PC-3 (cell line): ENCODE data around the gene HYAL4. TPM values are rescaled to one million over a fixed set of nuclear protein-coding genes. Genes with fewer than 3 reads are reported as not detected.

Experiments used
- ATAC-seq: fragments of 200-7000 bp; cut with Tn5 transposase; 2 replicates; pipeline ENCODE4 v1.9.1; 2020; ENCODE audit warnings: mild to moderate bottlenecking, moderate library complexity
- BruUV-seq: library from RNA; stranded (reverse); fragments of 400-500 nt; replicated peaks from 2 replicates; lab custom pipeline; 2021; lab: Mats Ljungman, UMichigan
- CTCF ChIA-PET: fragments of 300-600 bp; sonication (Branson Sonifier 250); formaldehyde crosslinking; loops from one replicate; lab custom pipeline; 2022; ENCODE audit warnings: antibody characterized with exemption; lab: Charles Lee
- POLR2A ChIA-PET: fragments of 300-600 bp; sonication (Branson Sonifier 250); formaldehyde crosslinking; loops from one replicate; lab custom pipeline; 2022; ENCODE audit warnings: antibody characterized with exemption; ENCODE audit not compliant: unreplicated experiment; lab: Charles Lee
- DNase-seq: peaks from one replicate; pipeline ENCODE4 v3.0.0-alpha.2; 2015
- H2AFZ ChIP-seq: fragments of 300-600 bp; sonication (generic); 2 replicates; pipeline ENCODE4 v1.6.0; 2016; ENCODE audit warnings: antibody characterized with exemption, low read length
- H3F3A ChIP-seq: fragments of 300-600 bp; sonication (generic); one replicate; pipeline ENCODE4 v1.6.0; 2017; ENCODE audit warnings: antibody characterized with exemption, low read length, control low read depth, mild to moderate bottlenecking; ENCODE audit not compliant: unreplicated experiment
- H3K27ac ChIP-seq: fragments of 300-600 bp; sonication (generic); 2 replicates; pipeline ENCODE4 v1.5.1; 2016; ENCODE audit warnings: mild to moderate bottlenecking, low read length
- H3K27me3 ChIP-seq: fragments of 300-600 bp; sonication (generic); 2 replicates; pipeline ENCODE4 v1.6.1; 2016; ENCODE audit warnings: low read length, mixed read lengths
- H3K36me3 ChIP-seq: fragments of 300-600 bp; sonication (generic); 2 replicates; pipeline ENCODE4 v1.6.1; 2016; ENCODE audit warnings: low read depth, mixed run types, low read length, mixed read lengths
- H3K4me1 ChIP-seq: fragments of 300-600 bp; sonication (generic); 2 replicates; pipeline ENCODE4 v1.5.1; 2016; ENCODE audit warnings: low read length; ENCODE audit not compliant: insufficient read depth
- H3K4me2 ChIP-seq: fragments of 300-600 bp; sonication (generic); 2 replicates; pipeline ENCODE4 v1.6.0; 2016; ENCODE audit warnings: low read length
- H3K4me3 ChIP-seq: fragments of 300-600 bp; sonication (generic); 2 replicates; pipeline ENCODE4 v1.5.1; 2016; ENCODE audit warnings: mild to moderate bottlenecking, low read length, mixed read lengths
- H3K79me2 ChIP-seq: fragments of 300-600 bp; sonication (generic); 2 replicates; pipeline ENCODE4 v1.6.1; 2017; ENCODE audit warnings: low read length, mixed read lengths
- H3K9ac ChIP-seq: fragments of 300-600 bp; sonication (generic); 2 replicates; pipeline ENCODE4 v1.6.0; 2016; ENCODE audit warnings: mild to moderate bottlenecking, low read length
- H3K9me2 ChIP-seq: fragments of 300-600 bp; sonication (generic); replicated peaks from 2 replicates; pipeline ENCODE4 v1.6.1; 2016; ENCODE audit warnings: mixed run types, low read length, mixed read lengths
- H3K9me3 ChIP-seq: fragments of 300-600 bp; sonication (generic); 2 replicates; pipeline ENCODE4 v1.6.1; 2016; ENCODE audit warnings: low read length, mixed read lengths
- H4K20me1 ChIP-seq: fragments of 300-600 bp; sonication (generic); 2 replicates; pipeline ENCODE4 v1.6.1; 2016; ENCODE audit warnings: low read length, mixed read lengths
- CTCF ChIP-seq: fragments of 300-600 bp; sonication (generic); conservative IDR thresholded peaks from 2 replicates; pipeline ENCODE4 v1.5.1; 2017; ENCODE audit warnings: antibody characterized with exemption, low read depth, mild to moderate bottlenecking, low read length
- EZH2 ChIP-seq: fragments of 300-600 bp; sonication (generic); IDR thresholded peaks from one replicate; pipeline ENCODE4 v1.6.1; 2017; ENCODE audit warnings: antibody characterized with exemption, mild to moderate bottlenecking, low read length; ENCODE audit not compliant: unreplicated experiment
- EZH2phosphoT487 ChIP-seq: fragments of 300-600 bp; sonication (generic); IDR thresholded peaks from 2 replicates; pipeline ENCODE4 v1.6.1; 2018; ENCODE audit warnings: mild to moderate bottlenecking, antibody characterized with exemption, low read length, borderline replicate concordance
- intact Hi-C: fragments of 100-400 bp; cut with micrococcal nuclease; formaldehyde crosslinking; loops from 2 replicates; pipeline ENCODE4 v1.9.0; 2023
- total RNA-seq: library from RNA; depleted of rRNA; stranded (reverse); fragments of >200 nt; gene quantifications from 2 replicates; pipeline ENCODE4 v1.2.3, GENCODE V29; 2014; rRNA removed

HYAL4 gene
- total RNA-seq, 1 experiment from 2014 or later = 0.26 TPM

DNA sequence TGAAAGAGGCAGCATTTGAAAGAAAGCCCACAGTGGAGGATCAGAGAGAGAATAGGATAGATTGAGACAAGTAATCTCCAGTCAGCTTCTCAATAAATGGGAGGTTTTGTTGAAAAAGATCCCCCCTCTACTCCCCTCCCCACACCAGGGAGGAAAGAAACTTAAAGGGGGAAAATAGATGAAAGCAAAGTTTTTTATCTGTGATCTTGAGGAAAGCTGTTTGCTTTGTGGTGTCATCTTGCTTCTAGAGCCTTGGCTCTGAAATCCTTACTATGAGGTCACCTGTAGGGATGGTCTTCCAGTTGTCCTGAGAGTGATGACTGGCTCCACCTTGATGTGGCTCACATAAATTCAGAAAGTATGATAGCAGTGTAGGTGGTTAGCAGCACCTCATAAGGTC is 80.0 kb downstream of the HYAL4 start, which contains the start of gene SPAM1:
Gene SPAM1, plus strand, starts transcription at position 301 of the 400 bp plus-strand sequence. CDS start 28,330 bp downstream, outside the sequence.
- BruUV-seq = no TSS peak
- intact Hi-C loops = loop anchor here (5.0 kb wide), 1 partner anchor 872 kb away; no protein-coding TSS in a partner anchor
- Histone ChIP-seq H3K27ac (no peak within 1 kb of the TSS), H3K4me3 (no peak within 1 kb of the TSS), H3K27me3 (no peaks in the 10 kb centered on the region), H3K36me3 (no peaks in the 10 kb centered on the region), H3K79me2 (no peaks in the 10 kb centered on the region), H3K4me1 (peaks cover 14% of the 10 kb centered on the region), H4K20me1 (no peaks in the 10 kb centered on the region), H3F3A (no peaks in the 10 kb centered on the region), H3K9me3 (no peaks in the 10 kb centered on the region), H3K4me2 (no peak within 1 kb of the TSS), H2AFZ (no peak within 1 kb of the TSS), H3K9me2 (no peaks in the 10 kb centered on the region), H3K9ac (no peak within 1 kb of the TSS)
- ChIA-PET POLR2A (no interaction called here), CTCF (no interaction called here)
- TF ChIP-seq EZH2 (no peak), CTCF (no peak), EZH2phosphoT487 (no peak)
- no peak for DNase-seq
- no peak for ATAC-seq

Other genes with a start within 250 kb of the HYAL4 start
- not detected in 2 replicates for gene ASB15, start 243.3 kb upstream of the HYAL4 start, total RNA-seq
- gene LMOD2, start 189.3 kb upstream of the HYAL4 start, total RNA-seq = not detected in 2 replicates
- 8.5 and 10.9 TPM in 2 replicates for gene WASL, start 96.2 kb upstream of the HYAL4 start, total RNA-seq
- gene SPAM1, start 80.1 kb downstream of the HYAL4 start, total RNA-seq = not detected in 2 replicates
- not detected in 2 replicates for gene TMEM229A, start 187.9 kb downstream of the HYAL4 start, total RNA-seq